Femur (tissue), 1 donor: ENCODE results near the gene CNTNAP5.

Source experiments
- DNase-seq: peaks from one replicate; pipeline ENCODE4 v3.0.0-alpha.2; 2017

Gene CNTNAP5

DNA sequence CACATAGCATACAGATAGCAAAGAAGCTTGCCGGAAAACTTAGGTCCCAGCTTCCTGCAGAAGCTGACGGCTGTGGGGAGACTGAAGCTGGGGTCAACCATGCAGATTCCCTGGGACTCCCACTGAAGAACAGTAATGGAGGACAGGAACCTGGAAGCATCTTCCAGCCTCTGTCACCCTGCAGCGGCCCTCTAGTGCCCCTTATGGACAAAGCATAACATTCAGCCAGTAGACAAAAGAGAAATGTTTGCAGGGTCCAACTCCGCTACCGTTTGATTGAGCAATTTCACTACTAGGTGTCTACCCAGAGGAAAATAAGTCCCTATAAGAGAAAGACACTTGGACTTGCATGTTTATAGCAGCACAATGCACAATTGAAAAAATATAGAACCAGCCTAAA is 460.6 kb downstream of the CNTNAP5 start:
- DNase-seq: no peak

DNA sequence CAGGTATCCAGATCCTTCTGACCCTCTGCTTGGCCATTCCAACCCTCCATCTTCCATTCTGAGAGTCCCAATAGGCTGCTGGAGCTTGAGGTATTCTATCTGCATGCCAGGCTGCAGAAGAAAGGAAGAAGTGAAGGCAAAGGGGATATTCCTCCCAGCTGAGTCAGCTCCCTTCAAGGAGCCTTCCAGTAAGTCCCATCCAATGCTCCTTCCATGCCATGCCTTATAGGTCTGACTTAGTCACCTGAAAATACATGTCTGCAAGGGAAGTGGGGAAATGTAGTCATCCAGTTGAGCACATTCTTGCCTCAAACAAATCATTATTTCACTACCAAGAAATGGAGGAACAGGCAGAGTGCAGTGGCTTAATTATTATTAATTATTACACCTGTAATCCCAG is 464.6 kb downstream of the CNTNAP5 start:
- DNase-seq: no peak

DNA sequence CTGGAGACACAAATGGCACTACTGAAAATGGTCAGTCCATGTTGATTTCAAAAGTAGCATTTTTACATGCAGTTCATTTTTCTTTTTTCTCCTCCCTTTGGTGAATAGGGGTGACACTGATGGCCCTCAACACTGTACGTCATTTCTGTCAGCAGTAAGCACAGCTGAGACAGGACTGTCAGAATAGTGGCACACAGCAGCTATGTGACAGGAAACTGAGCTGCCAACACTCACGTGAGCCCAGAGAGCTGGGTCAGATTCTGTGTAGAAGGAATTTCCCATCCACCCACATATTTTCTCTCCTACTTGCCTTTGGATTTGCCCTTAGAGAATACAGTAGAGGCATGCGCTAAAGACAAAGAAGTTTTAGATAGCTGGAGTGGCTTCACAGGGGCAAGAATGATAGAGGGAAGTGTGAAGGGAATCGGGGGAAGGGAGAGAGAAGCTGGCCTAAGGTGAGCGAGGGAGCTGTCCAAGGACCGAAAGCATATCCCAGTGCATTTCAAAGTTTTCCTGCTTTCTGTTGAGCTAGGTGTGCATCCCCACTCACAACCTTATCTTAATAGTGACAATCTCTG is 476.6 kb downstream of the CNTNAP5 start:
- no peak for DNase-seq

DNA sequence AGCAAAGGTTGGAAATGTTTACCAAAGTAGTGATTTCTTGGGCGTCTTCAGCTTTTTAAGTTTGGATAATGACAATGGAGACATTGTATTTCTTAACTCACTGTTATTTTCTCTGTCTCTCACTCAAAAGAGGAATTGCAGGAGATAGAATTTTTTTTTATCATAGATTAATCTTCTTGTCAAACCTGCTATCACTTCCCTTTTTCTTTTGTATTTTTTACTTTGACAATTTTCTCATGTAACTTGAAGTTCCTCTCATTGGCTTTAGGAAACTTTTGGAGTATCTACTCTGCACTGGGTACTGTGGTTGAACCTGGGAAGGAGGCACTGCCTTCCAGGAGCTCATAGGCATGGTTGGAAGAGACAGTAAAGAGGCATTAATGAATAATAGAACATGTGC is 489.1 kb downstream of the CNTNAP5 start:
- no peak for DNase-seq

DNA sequence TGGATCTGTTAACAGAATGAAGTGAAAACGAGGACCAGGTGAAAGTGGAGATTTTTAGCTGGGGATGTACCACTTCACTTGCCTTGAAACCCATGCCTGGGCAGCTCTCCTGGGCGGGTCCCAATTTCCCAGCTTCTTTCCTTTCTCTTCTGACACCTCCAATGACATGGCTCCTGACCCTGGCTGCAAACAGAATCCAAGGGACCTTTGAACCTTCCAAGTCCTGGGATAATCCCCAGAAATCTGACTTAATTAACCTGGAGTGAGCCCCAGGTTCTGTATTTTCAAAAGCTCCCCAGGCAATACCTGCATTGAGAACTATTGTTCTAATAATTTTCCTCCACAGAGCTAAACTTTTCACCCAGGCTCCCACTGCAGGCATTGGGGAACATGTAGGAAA is 495.9 kb downstream of the CNTNAP5 start:
- no peak for DNase-seq

DNA sequence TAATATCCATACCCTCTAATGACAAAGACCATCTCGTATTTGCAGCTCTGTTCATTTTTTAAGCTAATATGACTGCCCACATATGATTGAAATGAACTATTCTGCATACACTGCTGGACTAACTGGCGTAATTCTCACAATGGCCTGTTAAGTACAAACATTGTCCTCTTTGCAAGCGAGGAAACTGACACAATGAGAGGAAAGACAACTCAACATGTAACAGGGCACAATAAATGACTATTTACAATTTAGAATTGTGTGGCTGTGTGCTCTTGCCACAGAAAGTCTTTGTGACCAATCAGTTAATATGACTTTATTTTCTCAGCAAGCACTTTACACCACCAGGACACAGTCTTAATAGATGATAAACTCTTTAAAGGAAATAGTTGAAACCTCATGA is 498.0 kb downstream of the CNTNAP5 start:
- DNase-seq: no peak

DNA sequence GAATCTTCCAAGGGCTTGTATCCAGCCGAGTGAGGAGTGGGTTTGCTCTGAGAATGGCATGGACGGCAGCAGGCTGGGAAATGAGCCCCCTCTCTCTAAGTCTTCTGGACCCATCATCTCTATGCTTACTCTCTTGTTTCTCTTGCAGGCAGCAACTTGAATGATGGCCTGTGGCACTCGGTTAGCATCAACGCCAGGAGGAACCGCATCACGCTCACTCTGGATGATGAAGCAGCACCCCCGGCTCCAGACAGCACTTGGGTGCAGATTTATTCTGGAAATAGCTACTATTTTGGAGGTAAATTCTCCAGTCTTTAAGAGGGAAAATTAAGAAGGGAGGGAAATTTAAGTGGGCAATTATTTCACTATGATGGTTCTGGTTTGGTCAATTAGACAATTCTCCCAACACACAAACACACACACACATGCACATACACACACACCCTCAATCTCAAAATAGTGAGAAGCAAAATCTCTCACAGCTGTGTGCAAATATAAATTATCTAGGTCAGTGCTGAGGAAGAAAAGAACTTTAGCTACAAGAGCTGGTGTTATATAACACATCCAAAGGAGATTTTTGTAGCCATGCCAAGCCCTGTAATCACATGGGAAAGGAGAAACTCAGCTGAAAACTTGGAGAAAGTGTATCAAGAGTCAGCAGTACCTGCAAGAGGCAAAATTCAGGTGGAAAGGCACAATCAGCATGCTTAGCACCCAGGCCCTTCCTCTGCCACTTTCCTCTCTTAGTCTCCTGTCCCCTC is 499.2 kb downstream of the CNTNAP5 start:
- DNase-seq: no peak

DNA sequence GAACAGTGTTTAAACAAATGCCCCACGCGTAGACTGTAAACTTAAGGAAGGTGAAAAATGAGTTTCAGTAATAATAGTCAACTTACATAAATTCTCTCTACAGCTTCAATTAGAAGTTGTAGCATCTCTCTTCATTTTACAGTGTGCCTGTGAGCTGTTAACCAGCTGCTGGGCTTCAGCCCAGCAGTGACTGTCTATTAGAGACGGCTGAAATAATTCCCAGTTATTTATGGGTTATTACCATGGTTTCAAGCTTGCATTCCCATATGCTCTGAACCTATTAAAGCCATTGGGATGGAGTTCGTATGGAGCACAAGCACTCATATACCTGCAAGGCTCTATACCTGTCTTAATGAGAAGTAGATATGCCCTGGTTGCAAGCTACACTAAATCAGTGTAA is 501.1 kb downstream of the CNTNAP5 start:
- no peak for DNase-seq

DNA sequence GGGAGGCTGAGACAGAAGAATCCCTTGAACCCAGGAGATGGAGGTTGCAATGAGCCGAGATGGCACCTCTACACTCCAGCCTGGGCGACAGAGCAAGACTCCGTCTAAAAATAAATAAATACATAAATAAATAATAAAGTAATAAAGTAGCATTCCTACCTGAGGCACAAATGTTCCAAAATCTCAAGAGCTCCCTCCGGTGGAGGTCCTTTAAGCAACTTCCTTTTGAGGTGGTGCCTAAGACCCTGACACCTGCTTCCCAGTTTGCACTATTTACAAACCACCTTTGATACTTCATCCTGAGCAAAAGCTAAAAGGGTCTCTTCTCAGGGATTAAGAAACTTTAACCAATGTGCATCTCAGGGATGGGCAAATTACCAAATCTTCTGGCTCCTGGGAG is 505.1 kb downstream of the CNTNAP5 start:
- no peak for DNase-seq

DNA sequence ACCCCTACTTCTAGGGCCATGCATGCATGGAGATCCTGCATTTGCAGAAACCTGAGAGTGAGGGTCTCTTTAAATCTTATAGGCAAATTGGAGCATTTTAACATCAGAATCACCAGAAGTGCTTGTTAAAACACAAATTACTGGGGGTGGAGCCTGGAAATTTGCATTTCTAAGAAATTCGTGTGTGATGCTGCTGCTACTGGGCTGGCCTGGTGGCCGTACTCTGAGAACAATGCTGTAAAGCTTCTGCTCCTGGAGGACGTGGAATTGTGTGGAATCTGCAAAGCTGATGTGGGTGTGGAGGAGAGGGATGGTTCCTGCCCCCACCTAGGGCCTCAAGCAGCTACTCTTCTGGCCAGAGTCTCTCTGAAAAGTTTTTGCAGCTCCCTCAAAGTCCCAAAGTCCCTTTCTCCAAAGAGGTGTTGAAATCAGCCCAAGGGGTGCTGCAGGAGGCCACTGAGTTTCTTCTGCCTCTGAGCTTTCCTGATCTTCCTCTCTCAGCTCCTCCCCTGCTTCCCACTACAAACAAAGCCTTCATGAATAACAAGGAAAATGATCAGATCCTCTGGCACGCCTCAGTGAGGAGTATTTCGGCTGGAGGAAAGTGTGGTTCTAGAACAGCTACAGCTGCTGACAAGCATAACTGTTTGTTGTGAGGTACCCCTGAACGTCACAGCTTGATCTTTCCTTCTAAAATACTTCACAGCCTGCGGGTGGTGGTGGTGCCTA is 508.3 kb downstream of the CNTNAP5 start:
- no peak for DNase-seq

DNA sequence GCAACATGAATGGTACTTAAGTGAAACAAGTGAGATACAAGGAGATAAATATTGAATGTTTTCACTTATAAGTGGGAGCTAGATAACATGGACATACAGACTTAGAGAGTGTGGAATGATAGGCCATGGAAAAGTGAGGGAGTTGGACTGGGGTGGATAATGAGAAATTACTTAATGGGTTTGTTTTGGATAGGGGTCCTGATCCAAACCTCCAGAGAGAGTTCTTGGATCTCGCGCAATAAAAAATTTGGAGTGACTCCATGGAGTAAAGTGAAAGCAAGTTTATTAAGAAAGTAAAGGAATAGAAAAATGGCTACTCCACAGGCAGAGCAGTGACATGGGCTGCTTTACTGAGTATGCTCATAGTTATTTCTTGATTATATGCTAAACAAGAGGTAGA is 508.9 kb downstream of the CNTNAP5 start:
- DNase-seq: no peak

DNA sequence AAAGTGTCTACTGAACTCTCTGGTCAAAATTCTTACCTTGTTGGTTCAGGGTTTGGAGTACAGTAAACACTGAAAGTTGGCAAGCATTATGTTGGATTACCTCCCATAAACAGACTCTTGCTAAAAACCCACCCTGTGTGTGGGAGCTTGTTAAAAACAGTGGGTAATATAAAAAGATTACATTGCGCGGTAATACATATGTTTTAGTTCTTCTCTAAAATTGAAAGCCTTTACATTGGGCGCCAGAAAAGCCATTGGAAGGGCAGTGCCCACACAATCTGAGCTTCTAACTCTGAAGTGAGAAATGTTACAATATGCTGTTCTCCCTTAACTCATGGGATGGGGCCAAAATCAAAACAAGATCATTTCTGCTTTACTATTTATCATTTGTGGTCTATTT is 510.7 kb downstream of the CNTNAP5 start:
- DNase-seq: no peak

DNA sequence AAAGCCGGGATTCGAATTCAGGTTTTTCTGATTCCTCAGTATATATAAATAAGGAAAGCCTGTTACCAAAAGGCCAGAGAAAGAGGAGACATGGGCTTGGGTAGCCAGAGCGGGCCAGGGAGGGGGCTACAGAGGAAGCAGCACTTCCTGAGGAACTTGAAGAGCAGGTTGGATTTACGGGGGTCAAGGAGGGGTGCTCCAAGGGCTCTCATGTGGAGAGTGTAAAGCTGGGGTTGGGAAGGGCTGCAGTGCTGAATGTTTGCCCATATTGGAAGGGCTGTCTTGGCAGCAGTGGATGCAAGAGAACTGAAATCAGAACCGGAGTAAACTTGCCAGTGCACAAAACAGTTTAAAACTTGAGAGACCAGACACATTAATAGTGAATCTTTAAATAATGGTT is 511.5 kb downstream of the CNTNAP5 start:
- peak; percentile 20 for DNase-seq

DNA sequence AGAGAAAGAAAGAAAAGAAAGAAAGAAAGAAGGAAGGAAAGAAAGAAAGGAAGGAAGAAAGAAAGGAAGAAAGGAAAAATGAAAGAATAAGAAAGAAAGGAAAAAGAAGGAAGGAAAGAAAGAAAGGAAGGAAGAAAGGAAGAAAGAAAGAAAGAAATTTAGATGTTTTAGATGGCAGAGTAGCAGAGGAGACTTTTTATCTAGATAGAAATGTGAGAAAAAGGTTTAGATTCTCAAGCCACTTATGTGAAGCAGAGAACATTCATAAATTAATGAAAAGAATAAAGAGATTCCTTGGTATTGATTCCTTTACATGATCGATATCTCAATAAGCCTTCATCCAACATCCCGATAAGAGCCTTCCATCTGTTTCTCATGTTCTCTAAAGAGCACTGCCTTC is 513.5 kb downstream of the CNTNAP5 start:
- no peak for DNase-seq

DNA sequence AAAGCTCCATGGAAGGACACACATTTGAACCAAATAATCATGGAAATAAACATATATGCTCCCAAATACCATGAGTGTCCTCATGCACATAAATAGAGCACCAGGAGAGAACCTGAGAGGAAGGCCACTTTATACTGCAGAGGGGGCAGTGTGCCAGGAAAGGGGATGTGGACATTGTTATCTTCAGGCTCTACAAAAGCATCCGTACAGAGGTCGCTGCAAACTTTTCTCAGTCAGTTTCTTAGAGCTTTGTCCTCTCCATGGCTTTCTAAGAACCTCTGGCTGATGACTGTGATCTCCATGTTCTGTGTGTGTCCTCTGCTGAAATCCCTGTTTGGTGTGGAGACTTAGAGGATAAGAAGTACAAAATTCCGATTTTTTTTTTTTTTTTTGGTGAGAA is 515.7 kb downstream of the CNTNAP5 start:
- no peak for DNase-seq

DNA sequence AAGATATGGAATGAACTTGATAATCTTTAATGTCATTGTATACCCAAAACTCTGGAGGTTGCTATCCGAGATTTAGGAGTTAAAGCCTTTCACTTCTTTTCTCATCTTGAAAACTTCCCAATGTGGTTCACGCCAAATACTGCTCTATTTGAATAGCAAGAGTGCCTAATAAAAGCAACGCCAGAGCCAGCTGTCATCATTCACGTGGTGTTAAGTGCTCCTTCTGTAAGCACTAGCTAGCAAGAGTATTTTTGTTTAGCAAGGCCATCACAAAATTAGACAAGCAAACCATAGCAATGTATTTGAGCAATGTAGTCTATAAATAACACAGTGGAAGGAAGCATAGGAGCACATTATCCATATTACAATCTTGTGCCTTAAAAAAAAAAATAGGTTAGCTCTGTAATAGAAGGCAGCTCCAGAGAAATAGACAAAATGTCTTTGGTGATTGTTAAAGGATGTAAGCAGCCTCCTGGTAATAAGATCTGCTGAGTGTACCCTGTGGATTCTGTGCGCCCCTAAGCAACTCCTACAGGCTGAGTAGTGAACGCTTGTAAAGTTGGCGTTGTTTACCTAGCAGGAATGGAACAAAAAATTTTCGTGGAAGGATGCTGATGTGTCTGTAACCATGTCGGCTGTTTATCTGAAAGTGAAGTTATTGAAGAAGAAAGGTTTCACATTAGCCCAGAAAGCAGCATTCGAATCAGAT is 518.0 kb downstream of the CNTNAP5 start:
- no peak for DNase-seq

DNA sequence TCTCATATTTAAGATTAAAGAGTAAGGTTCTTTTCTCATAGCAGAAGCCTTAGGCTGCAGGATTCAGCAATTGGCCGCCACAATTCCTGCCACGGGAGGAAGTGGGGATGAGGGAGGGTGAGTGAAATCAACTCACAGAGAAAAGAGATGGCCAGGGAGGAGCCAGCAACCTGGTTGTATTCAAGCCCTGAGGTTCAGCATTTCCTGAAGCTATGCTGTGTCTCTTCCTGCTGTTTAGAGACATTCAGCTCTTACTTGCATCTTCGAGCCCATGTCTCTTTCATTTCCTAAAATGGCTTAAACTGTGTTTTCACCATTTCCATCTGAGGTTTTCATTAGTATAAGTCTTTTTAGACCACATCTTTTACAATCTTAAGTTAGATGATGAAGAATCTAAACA is 522.6 kb downstream of the CNTNAP5 start:
- DNase-seq: no peak

DNA sequence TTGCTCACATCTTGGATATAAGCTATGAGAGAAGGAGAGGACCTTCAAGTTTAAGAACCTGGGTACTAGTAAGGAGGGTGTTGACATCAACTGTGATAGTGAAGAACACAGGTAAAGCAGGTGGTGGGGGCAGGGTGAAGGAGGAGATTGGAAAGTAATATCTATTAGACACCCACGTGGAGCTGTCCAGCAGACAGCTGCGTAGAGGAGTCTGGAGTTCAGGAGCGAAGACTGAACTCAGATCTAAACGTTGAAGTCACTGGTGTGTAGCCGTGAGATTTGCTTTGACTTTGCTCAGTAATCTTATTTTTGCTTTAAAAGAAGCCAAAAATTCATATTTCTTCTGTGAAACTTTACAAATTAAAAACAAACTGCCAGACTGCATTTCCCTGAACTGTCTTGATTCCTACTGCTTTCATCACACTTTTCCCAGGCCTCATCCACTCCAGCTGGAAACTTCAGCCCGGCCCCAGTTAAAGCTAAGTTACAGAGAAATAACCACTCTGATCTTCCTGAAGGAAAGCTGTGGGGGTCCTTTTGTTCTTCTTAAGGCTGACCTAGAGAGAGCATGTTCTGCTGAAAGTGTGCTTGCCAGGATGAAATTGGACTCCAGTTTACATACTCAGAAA is 533.3 kb downstream of the CNTNAP5 start:
- DNase-seq: no peak

DNA sequence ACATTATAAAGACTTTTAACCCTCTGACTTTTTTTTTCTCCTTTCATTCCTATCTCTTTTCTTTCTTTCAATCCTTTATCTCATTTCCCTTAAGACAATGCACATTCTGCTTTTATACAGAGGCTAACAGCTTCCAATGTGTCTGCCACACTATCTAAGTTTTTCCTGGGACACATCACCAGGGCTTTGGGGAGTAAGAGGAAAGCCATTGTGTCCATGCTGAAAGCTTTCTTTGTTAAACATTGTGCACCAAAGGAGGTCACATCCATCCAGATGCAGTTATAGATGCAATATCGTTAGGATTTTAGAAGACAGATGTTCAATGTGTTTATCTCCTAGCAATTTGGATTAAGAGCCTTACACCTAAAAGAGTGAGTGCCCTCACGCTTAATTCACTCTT is 534.1 kb downstream of the CNTNAP5 start:
- DNase-seq: no peak

DNA sequence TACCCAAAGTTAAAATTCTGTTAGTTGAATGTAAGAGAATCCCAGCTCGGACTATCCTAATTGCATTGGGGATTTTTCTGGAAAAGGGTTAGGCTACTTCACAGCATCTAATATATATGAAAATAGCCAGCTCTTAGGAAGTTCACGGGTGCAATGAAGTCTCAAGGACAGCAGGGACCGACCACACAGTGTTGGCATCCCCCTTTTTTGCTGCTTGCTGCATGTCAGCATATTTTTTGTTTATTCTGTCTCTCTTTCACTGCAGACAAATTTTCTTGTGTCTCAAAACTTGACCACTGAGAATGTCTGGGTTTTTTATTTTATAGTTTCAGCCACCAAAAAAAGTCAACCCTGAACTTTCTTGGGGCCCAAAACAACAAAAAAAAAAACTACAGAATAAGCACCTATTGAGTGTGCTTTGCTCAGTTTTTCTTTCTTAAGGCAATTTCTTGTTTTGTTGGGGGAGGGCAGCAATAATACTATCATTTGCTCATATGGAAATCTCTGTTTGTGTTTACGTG is 535.6 kb downstream of the CNTNAP5 start:
- DNase-seq: no peak

DNA sequence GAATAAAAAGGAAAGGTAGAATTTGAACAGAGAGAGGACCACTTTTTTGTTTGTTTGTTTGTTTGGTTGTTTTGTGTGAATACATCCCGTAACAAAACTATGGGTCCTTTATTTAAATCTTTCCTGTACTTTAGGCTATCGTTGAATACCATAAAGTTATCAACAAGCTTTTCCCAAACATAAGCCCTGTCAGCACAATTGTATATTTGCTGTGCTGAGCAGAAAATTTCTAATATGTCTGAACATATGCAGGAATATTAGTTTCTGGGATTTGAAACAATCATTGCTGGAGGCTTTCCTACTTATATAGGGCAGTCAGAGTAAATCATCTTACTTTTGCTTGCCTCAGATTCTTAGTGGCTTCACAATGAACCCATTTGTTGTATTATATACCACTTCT is 536.4 kb downstream of the CNTNAP5 start:
- no peak for DNase-seq

DNA sequence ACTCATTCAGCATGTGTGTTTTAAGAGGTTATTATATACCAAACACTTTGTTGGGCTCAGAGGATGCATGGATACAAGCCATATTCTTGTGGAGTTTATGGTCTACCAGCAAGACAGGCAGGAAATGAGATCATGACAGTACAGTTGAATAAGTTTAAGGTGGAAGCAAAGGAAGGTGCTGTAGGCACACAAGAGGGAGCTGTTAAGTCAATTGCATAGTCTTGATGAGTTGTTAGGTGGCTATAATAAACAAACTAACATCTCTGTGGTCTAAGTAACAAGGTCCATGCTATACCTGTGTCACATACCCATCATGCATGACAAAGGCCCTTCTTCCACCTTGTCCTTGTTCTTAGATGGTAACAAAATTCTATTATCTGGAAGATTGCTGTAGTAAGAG is 538.3 kb downstream of the CNTNAP5 start:
- DNase-seq: no peak

DNA sequence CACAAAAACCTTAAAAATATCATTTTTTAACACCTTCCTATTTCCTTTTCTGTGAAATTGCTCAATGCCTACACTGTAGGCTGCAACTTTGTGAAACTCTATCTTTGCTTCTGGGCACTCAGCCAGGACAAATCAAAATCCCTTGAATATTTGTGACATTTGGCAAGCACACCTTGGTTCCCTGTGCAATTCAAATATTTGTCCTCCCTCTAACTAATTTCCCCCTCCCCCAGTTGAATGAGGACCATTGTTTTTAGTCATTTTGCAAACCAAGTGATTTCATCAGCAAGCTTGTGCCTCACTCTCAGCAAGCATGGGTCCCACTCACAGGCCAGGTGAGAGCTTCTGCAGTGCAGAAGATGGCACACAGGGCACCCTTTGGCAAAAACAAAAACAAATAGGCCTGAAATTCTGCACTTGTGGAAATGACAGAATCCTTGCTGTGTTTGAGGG is 541.5 kb downstream of the CNTNAP5 start:
- no peak for DNase-seq
